HT-29 (cell line): ENCODE measurements around the gene NR5A2. TPM values are rescaled to one million over a fixed set of nuclear protein-coding genes. Genes with fewer than 3 reads are reported as not detected.

Source experiments
- DNase-seq: peaks from one replicate; pipeline ENCODE4 v3.0.0-alpha.2; 2015; ENCODE audit warnings: low spot score
- total RNA-seq: library from RNA; depleted of rRNA; stranded (reverse); fragments of >200 nt; shearing (Covaris generic); gene quantifications from 2 replicates; pipeline ENCODE4 v1.2.3, GENCODE V29; 2014

Gene NR5A2
- total RNA-seq, 1 experiment from 2014 or later = 2.6 TPM

- no peak for DNase-seq
Observed at GRCh38 chr1:200124309-200124708, 96.8 kb downstream of the NR5A2 start.

DNA sequence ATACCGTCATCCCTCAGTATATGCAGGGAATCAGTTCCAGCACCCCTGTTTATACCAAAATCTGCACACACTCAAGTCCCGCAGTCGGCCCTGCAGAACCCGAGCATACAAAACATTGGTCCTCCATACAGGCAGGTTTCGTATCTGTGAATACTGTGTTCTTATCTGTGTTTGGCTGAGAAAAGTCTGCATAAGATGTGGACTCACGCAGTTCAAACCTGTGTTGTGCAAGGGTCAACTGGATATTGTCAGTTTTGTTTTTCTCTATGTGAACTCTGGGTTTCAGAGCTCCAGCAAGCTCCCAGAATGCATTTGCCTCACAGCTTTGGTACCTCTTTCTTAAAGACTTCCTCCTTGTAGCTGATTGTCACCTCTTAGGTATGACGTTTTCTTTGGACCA is 100.6 kb downstream of the NR5A2 start:
- no peak for DNase-seq

- no peak for DNase-seq
Observed at GRCh38 chr1:200128944-200129879, 101.7 kb downstream of the NR5A2 start.

- DNase-seq = peak; percentile 24
Observed at GRCh38 chr1:200130552-200130951, 103.0 kb downstream of the NR5A2 start.

- peak; percentile 79 for DNase-seq
Observed at GRCh38 chr1:200131551-200132125, 104.1 kb downstream of the NR5A2 start.

DNA sequence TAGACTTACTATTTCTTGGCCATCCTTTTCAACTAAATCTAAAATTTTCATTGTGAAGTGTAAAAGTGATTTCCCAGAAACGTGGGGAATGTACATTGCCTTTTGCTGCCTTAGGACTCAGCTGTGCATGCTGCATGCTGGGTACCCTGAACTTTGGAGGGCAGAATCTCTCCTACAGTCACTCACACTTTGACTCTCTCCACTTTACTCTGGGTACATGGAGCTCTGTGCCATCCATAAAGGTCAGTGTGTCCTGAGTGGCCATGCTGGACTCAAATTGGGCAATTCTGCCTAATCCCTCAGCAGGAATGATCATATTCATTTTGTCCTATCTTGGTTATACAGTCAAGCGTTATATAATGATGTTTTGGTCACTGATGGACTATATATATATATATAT is 105.6 kb downstream of the NR5A2 start:
- DNase-seq = no peak

DNA sequence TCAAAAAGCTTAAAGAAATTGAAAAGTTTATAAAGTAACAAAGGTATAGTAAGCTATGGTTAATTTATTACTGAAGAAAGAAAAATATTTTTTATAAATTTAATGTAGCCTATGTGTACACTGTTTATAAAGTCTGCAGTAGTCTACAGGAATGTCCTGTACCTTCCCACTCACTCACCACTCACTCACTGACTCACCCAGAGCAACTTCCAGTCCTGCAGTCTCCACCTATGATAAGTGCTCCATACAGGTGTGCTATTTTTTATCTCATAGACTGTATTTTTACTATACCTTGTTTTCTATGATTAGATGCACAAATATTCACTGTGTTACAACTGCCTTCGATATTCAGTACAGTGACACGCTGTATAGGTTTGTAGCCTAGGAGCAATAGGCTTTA is 106.6 kb downstream of the NR5A2 start:
- DNase-seq = no peak

GRCh38 chr1:200136384-200136783 is 108.9 kb downstream of the NR5A2 start:
- DNase-seq = no peak

DNA sequence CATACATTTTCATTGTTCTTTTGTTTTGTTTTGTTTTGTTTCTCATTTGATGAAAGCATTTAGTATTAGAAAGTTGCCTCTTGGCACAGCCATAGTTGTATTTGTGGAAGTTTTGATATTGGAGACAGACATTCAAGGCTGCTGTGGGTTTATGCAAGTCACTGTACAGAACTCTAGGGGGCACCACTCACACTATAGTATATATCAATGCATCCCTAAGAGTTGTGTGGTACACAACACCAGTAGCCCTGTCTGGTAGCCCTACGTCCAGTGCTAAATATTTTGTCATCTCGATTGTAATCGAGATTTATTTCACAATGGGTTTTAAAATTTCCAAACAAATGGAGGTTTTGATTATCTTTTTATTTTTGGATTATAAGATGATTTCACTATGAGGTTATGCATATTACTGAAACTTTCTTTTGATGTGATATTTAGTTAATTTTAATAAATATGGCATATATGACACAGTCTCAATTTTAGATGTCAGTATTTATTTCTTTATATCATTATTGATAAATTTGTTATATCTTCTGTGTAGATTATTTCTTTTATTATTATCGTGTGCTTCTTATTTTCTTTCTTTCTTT is 112.2 kb downstream of the NR5A2 start:
- peak; percentile 74 for DNase-seq

DNA sequence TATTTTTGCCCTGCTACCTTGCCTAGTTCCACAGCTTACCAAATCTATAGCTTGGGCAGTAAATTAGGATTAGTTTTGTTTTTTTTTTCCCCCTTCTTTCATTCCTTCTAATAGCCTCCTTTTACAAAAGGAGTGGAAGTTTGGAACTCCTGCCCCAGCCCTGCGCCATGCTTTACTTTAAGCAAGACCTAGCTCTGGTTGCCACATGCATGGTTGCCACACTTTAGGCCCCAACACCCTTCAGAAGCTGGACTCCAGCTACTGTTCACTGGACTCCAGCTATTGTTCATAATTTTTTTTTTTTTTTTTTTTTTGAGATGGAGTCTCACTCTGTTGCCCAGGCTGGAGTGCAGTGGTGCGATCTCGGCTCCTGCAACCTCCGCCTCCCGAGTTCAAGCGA is 115.8 kb downstream of the NR5A2 start:
- no peak for DNase-seq

- no peak for DNase-seq
Observed at GRCh38 chr1:200146100-200146499, 118.6 kb downstream of the NR5A2 start.

DNA sequence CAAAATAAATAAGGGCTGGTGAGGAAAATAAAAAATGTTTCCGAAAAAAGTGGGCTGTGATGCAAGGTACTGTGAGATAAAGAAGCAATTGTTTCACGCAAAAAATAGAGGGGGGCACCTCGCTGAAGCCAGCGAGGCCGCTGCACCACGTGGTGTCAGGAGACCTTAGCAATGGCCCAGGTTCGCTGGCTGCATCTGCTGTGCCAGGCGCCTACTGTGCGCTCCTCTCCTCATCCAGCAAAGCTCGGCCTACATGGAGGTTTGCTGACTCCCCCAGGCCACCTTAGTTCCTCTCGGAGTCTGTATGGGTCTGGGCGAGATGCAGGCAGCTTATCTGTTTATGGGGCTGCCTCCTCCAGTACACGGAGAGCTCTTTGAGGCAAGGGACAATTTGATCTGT is 119.6 kb downstream of the NR5A2 start:
- DNase-seq = no peak

DNA sequence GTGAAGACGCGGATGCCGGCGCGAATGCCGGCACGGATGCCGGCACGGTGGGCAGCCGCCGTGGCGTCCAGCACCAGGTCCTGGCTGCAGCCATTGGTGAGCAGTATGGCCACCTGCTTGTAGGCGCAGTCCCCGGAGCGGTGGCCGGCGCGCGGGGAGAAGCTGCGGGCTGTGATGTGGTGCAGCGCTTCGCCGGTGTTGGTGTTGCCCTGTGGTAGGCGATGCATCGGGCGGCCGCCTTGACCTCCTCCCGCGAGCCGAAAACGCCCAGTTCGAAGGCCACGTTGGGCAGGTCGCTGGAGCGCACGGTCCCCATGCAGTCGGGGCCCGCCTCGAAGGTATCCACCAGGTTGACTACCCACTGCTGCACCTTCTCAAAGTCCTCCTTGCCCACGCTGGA is 120.2 kb downstream of the NR5A2 start:
- no peak for DNase-seq

DNA sequence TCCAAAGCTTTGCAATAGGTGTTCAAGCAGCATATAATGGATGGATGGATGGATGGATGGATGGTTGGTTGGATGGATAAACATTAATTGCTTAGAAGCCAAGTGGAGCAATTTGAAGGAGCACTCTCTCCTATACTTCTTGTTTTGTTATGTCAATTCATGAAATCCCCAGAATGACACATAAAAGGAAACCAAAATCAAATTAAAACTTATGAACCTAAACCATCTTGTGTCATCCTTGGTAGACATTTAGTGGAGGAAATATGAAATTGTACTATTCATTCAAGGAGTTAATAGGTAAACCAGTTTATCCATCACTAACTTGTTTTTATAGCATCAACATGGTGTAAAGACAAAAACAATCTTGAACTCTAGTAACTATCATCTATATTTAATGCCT is 122.5 kb downstream of the NR5A2 start:
- no peak for DNase-seq

- no peak for DNase-seq
Observed at GRCh38 chr1:200150721-200151120, 123.2 kb downstream of the NR5A2 start.

- DNase-seq = no peak
Observed at GRCh38 chr1:200152336-200152735, 124.8 kb downstream of the NR5A2 start.

GRCh38 chr1:200153277-200154055 is 126.0 kb downstream of the NR5A2 start:
- no peak for DNase-seq

- DNase-seq = no peak
Observed at GRCh38 chr1:200154069-200154767, 126.7 kb downstream of the NR5A2 start.

DNA sequence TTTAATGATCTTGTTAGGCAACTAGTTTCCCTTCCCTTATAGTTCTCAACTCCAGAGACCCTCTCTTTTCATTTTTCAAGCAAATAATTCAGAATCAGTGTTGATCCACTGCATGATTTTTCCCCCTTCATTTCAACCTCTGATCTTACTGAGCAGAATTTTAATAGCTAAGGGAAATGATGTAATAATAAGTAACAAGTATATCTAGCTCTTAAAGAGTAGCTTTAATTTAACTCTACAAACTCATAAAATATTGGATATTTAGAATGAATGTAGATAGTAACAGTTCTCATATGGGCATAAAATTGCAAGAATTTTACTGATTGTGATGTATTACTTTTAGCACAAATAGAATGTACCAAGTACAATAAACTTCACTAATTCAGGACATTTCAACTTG is 130.2 kb downstream of the NR5A2 start:
- DNase-seq = no peak

GRCh38 chr1:200161801-200162200 is 134.3 kb downstream of the NR5A2 start:
- DNase-seq = no peak

DNA sequence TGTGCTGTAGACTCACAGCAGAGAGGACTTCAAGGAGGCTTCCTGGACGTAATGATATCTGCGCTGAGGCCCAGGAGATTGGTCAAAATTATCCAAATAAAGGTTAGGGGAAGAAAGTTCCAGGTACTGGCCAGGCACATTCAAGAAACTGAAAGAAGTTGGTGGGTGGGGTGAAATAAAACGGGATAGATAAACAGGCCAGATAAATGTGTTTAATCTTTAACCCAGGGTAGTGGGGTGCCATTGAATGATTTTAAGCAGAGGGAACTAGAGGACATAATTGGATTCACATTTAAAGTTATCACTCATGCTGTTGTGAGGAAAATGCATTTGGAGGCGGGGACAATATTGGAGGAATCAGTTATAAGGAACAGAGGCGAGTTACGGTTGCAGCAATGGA is 134.7 kb downstream of the NR5A2 start:
- DNase-seq = no peak
